Esophagus muscularis mucosa (tissue), 3 donors: ENCODE results near the gene HAGH.

Experiments
- CTCF ChIP-seq, 3 experiments: fragments of 200-600 bp in 2 of 3; fragments of 450-650 bp in 1 of 3; sonication (generic) in 2 of 3; IDR thresholded peaks; one replicate each; pipeline ENCODE4 v1.5.1; 2017 to 2019; ENCODE audit warnings: antibody characterized with exemption in 3 of 3, mild to moderate bottlenecking in 2 of 3, moderate library complexity in 1 of 3
- POLR2A ChIP-seq: fragments of 450-650 bp; IDR thresholded peaks from one replicate; pipeline ENCODE4 v1.6.1; 2017; ENCODE audit warnings: antibody characterized with exemption, moderate library complexity, mild to moderate bottlenecking, low read depth
- POLR2AphosphoS5 ChIP-seq, 2 donors: sonication (generic); formaldehyde crosslinking; IDR thresholded peaks; one replicate each; pipeline ENCODE4 v1.6.1; 2017; ENCODE audit warnings: antibody characterized with exemption in 2 of 2

GRCh38 chr16:1825864-1826690, 548 bp downstream of the HAGH start:
- no peak for TF ChIP-seq POLR2A
- peak in 1 of 3 experiments; percentile 21 for TF ChIP-seq CTCF (IDR thresholded peaks at IDR 0.05)
- no peak for TF ChIP-seq POLR2AphosphoS5 (IDR thresholded peaks at IDR 0.05)
